Gastroesophageal sphincter (tissue), 3 donors: Measurements from ENCODE around the gene SLF1.

Experiments
- CTCF ChIP-seq, 4 experiments: fragments of 200-600 bp in 2 of 4; fragments of 450-650 bp in 2 of 4; sonication (generic) in 1 of 4; IDR thresholded peaks; one replicate each; pipeline ENCODE4 v1.5.1; 2017 to 2019; ENCODE audit warnings: antibody characterized with exemption in 4 of 4, mild to moderate bottlenecking in 2 of 4, moderate library complexity in 2 of 4
- POLR2A ChIP-seq, 2 donors: fragments of 450-650 bp; IDR thresholded peaks; one replicate each; pipeline ENCODE4 v1.6.1; 2017; ENCODE audit warnings: antibody characterized with exemption in 2 of 2, mild to moderate bottlenecking in 2 of 2, moderate library complexity in 1 of 2
- POLR2AphosphoS5 ChIP-seq: sonication (generic); formaldehyde crosslinking; IDR thresholded peaks from one replicate; pipeline ENCODE4 v1.6.1; 2017; ENCODE audit warnings: antibody characterized with exemption

GRCh38 chr5:94699562-94699961, 81.1 kb downstream of the SLF1 start:
- no peak for TF ChIP-seq CTCF (IDR thresholded peaks at IDR 0.05)
- TF ChIP-seq POLR2A (IDR thresholded peaks at IDR 0.05) = no peak
- no peak for TF ChIP-seq POLR2AphosphoS5
